Hepatocyte (in vitro differentiated cells): Measurements from ENCODE around the gene MAPK6. TPM values are rescaled to one million over a fixed set of nuclear protein-coding genes. Genes with fewer than 3 reads are reported as not detected.

Source experiments
- DNase-seq: peaks from one replicate; pipeline ENCODE4 v3.0.0-alpha.2; 2016; ENCODE audit warnings: low spot score
- H2AFZ ChIP-seq: fragments of 200-600 bp; sonication (generic); 2 replicates; pipeline ENCODE4 v1.6.0; 2016; ENCODE audit warnings: antibody characterized with exemption, mild to moderate bottlenecking
- H3K27ac ChIP-seq: fragments of 200-600 bp; sonication (generic); 2 replicates; pipeline ENCODE4 v1.5.1; 2016; ENCODE audit warnings: mild to moderate bottlenecking
- H3K27me3 ChIP-seq: fragments of 200-600 bp; sonication (generic); 2 replicates; pipeline ENCODE4 v1.6.1; 2016
- H3K36me3 ChIP-seq: fragments of 200-600 bp; sonication (generic); replicated peaks from 2 replicates; pipeline ENCODE4 v1.5.1; 2016; ENCODE audit warnings: low read depth; ENCODE audit not compliant: insufficient read depth
- H3K4me1 ChIP-seq: fragments of 200-600 bp; sonication (generic); 2 replicates; pipeline ENCODE4 v1.5.1; 2016; ENCODE audit warnings: mild to moderate bottlenecking, moderate library complexity; ENCODE audit not compliant: insufficient read depth
- H3K4me2 ChIP-seq: fragments of 200-600 bp; sonication (generic); 2 replicates; pipeline ENCODE4 v1.6.0; 2016
- H3K4me3 ChIP-seq: fragments of 200-600 bp; sonication (generic); 2 replicates; pipeline ENCODE4 v1.5.1; 2016; ENCODE audit warnings: mild to moderate bottlenecking
- H3K79me2 ChIP-seq: fragments of 200-600 bp; sonication (generic); 2 replicates; pipeline ENCODE4 v1.6.0; 2017; ENCODE audit warnings: mild to moderate bottlenecking
- H3K9me2 ChIP-seq: fragments of 200-600 bp; sonication (generic); replicated peaks from 2 replicates; pipeline ENCODE4 v1.6.0; 2017; ENCODE audit warnings: mild to moderate bottlenecking; ENCODE audit not compliant: insufficient read depth
- H3K9me3 ChIP-seq: fragments of 200-600 bp; sonication (generic); 2 replicates; pipeline ENCODE4 v1.5.1; 2016; ENCODE audit warnings: low read depth, mild to moderate bottlenecking
- H4K20me1 ChIP-seq: fragments of 200-600 bp; sonication (generic); 2 replicates; pipeline ENCODE4 v1.6.0; 2016; ENCODE audit warnings: mild to moderate bottlenecking; ENCODE audit not compliant: insufficient read depth, poor library complexity, severe bottlenecking
- CTCF ChIP-seq: fragments of 200-600 bp; sonication (generic); IDR thresholded peaks from 2 replicates; pipeline ENCODE4 v1.5.1; 2016; ENCODE audit warnings: antibody characterized with exemption, mild to moderate bottlenecking; ENCODE audit not compliant: poor library complexity
- EZH2 ChIP-seq: fragments of 200-600 bp; sonication (generic); IDR thresholded peaks from 2 replicates; pipeline ENCODE4 v1.6.1; 2016; ENCODE audit warnings: antibody characterized with exemption, mild to moderate bottlenecking, borderline replicate concordance
- EZH2phosphoT487 ChIP-seq: fragments of 200-600 bp; sonication (generic); IDR thresholded peaks from one replicate; pipeline ENCODE4 v1.6.1; 2018; ENCODE audit warnings: antibody characterized with exemption, mild to moderate bottlenecking, low read depth, moderate library complexity; ENCODE audit not compliant: unreplicated experiment, severe bottlenecking
- WGBS: methylation state at CpG from one replicate; pipeline ENCODE4 v1.1.6; 2016; ENCODE audit warnings: low lambda C conversion rate; ENCODE audit errors: missing lambda C conversion rate; 5-methylcytosine and 5-hydroxymethylcytosine counted together
- polyA plus RNA-seq: library from polyadenylated mRNA; unstranded; fragments of >200 nt; fragmentation: Nextera tagmentation; extraction: Ambion mirVana; gene quantifications from 2 replicates; pipeline ENCODE4 v1.2.1, GENCODE V29; 2016
- total RNA-seq: library from RNA; depleted of rRNA; stranded (reverse); fragments of >200 nt; gene quantifications from 2 replicates; pipeline ENCODE4 v1.2.3, GENCODE V29; 2014

MAPK6 gene
- total and polyA plus RNA-seq, 2 experiments from 2014 or later = 37.8 to 123 TPM

DNA sequence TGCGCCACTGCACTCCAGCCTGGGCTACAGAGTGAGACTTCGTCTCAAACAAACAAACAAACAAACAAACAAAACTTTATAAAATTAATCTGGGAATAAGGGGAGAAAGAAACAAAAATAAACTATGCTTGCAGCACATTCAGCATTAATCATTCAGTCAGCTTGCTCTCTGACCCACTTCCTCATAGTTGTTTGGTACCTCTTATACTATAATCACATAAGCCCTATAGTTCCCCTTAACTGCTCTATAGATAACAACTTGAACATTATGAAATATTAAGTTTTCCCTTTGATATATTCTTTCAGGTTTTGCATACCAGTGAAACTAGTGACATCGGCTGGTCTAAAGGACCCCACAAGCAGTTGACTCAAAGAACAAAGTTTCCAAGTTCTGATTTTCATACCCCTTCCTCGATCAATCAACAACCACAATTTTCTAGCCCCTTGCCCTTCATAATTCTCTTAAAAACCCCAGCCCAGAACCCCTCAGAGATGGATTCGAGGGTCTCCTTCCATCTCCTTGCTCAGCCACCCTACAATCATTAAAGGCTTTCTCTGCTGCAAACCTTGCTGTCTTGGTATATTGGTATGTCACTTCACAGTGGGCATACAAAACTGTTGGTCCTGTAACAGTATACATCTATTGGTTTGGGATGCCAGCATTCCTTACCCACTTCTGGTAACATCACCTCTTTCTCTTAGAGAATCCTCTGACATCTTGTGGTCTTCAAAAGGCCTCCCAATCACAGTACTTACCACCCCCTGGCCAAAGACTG is 67.2 kb downstream of the MAPK6 start:
- WGBS = 88% methylated on average over 5 of the region's 5 CpGs
- Histone ChIP-seq H3K4me2 (no peak overlapping the region), H3K36me3 (no peaks in the 10 kb centered on the region), H3K9me2 (no peaks in the 10 kb centered on the region), H3K9me3 (peaks cover 6% of the 10 kb centered on the region), H3K27ac (no peak overlapping the region), H3K27me3 (no peaks in the 10 kb centered on the region), H3K79me2 (no peaks in the 10 kb centered on the region), H2AFZ (no peak overlapping the region), H3K4me1 (no peaks in the 10 kb centered on the region), H4K20me1 (no peaks in the 10 kb centered on the region), H3K4me3 (no peak overlapping the region)
- DNase-seq = no peak
- no peak for TF ChIP-seq EZH2phosphoT487
- no peak for TF ChIP-seq EZH2
- TF ChIP-seq CTCF = no peak

GRCh38 chr15:52090193-52090592 is 71.2 kb downstream of the MAPK6 start:
- Histone ChIP-seq H3K36me3 (no peaks in the 10 kb centered on the region), H3K4me1 (peaks cover 4% of the 10 kb centered on the region)
- TF ChIP-seq EZH2 (no peak), CTCF (no peak), EZH2phosphoT487 (no peak)

DNA sequence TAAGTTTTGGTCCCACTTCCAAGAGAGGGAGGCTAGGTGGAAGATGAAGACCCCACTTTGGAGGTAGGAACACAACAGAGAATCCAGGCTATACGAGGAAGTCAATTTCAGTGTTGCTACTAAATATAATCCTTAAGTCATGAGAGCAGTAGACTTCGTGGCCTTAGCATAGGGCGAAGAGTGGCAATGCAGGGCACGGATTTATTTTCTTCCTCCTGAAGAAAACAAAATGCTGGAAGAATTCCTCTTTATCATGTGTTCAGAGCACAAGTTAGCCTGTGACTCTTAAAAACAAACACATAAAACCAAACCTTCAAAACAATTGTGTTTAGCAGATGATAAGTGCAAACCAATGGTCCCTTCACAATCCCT is 74.1 kb downstream of the MAPK6 start:
- DNase-seq = no peak
- Histone ChIP-seq H3K27me3 (no peaks in the 10 kb centered on the region), H3K79me2 (no peaks in the 10 kb centered on the region), H3K4me3 (no peak overlapping the region), H3K9me2 (no peaks in the 10 kb centered on the region), H3K4me1 (peaks cover 4% of the 10 kb centered on the region), H3K36me3 (no peaks in the 10 kb centered on the region), H4K20me1 (no peaks in the 10 kb centered on the region), H3K9me3 (no peaks in the 10 kb centered on the region), H3K4me2 (no peak overlapping the region), H3K27ac (peak overlapping the region; percentile 61), H2AFZ (no peak overlapping the region)
- 91% methylated on average over 4 of the region's 4 CpGs for WGBS
- TF ChIP-seq CTCF (no peak), EZH2 (no peak)

More at GRCh38 chr15:52090193-52090592, 71.2 kb downstream of the MAPK6 start:
- no peaks in the 10 kb centered on the region for H3K27me3 ChIP-seq
- peaks cover 6% of the 10 kb centered on the region for H3K9me3 ChIP-seq
- H3K4me2 ChIP-seq = no peak overlapping the region
- no peaks in the 10 kb centered on the region for H3K79me2 ChIP-seq
- no peaks in the 10 kb centered on the region for H3K9me2 ChIP-seq
- no peak overlapping the region for H3K27ac ChIP-seq
- no peak for DNase-seq
- no peak overlapping the region for H2AFZ ChIP-seq
- no peaks in the 10 kb centered on the region for H4K20me1 ChIP-seq
- H3K4me3 ChIP-seq = no peak overlapping the region
